ENCODE results near the gene TNS2.
"Not testable (repeated sequence)": the region's sequence is repeated elsewhere in the genome, so short reads cannot be mapped to it uniquely, and the experiment has no call there.

Gene TNS2

GRCh38 chr12:53025250-53025649, 24.6 kb upstream of the TNS2 start:
- Histone ChIP-seq H3K9me3 (ENCODE audit: control extremely low read depth in 1 of 5, control insufficient read depth in 4 of 5, insufficient read depth in 2 of 5, low read depth in 1 of 5, low read length in 4 of 5) (no peaks in the 10 kb centered on the region), H3K4me1 (ENCODE audit: control extremely low read depth in 1 of 4, control insufficient read depth in 4 of 4, insufficient read depth in 4 of 4, low read length in 3 of 4) (no peaks in the 10 kb centered on the region), H3K27me3 (replicated peaks in 2 of 5; ENCODE audit: control insufficient read depth in 4 of 5, insufficient read depth in 5 of 5, low read length in 4 of 5) (no peaks in the 10 kb centered on the region), H3K36me3 (ENCODE audit: control insufficient read depth in 4 of 4, insufficient read depth in 4 of 4, low read length in 3 of 4) (peaks cover 24 to 91% (median 68%) of the 10 kb centered on the region in 4 experiments), H3K27ac (ENCODE audit: insufficient read depth in 1 of 2, low read depth in 1 of 2, low read length in 2 of 2, poor library complexity in 1 of 2, severe bottlenecking in 2 of 2) (no peak overlapping the region), H3K4me3 (ENCODE audit: control insufficient read depth in 1 of 7, extremely low read depth in 1 of 7, insufficient read depth in 4 of 7, low read depth in 2 of 7, low read length in 6 of 7) (no peak overlapping the region)
- ChIA-PET CTCF (interaction anchor here (1.4 to 3.8 kb wide), 3 partner anchors 11 to 22 kb away, joined by 4 to 20 read pairs (median 7); no protein-coding TSS in a partner anchor), POLR2A (no interaction called here)
- no peak for DNase-seq
- 100% methylated on average over 1 of the region's 3 CpGs for WGBS (ENCODE audit: insufficient coverage)

- H3K36me3 ChIP-seq (ENCODE audit: control insufficient read depth in 4 of 4, insufficient read depth in 4 of 4, low read length in 3 of 4), result peaks cover 17 to 91% (median 66%) of the 10 kb centered on the region in 4 experiments
- CTCF ChIA-PET, result interaction anchor here (0.9 to 3.8 kb wide), 3 partner anchors 10 to 171 kb away, joined by 3 to 20 read pairs (median 3); no protein-coding TSS in a partner anchor
- DNase-seq; H3K4me3 ChIP-seq (ENCODE audit: control insufficient read depth in 1 of 7, extremely low read depth in 1 of 7, insufficient read depth in 4 of 7, low read depth in 2 of 7, low read length in 6 of 7); H3K27ac ChIP-seq (ENCODE audit: insufficient read depth in 1 of 2, low read depth in 1 of 2, low read length in 2 of 2, poor library complexity in 1 of 2, severe bottlenecking in 2 of 2); H3K4me1 ChIP-seq (ENCODE audit: control extremely low read depth in 1 of 4, control insufficient read depth in 4 of 4, insufficient read depth in 4 of 4, low read length in 3 of 4); H3K27me3 ChIP-seq (replicated peaks in 2 of 5; ENCODE audit: control insufficient read depth in 4 of 5, insufficient read depth in 5 of 5, low read length in 4 of 5); H3K9me3 ChIP-seq (ENCODE audit: control extremely low read depth in 1 of 5, control insufficient read depth in 4 of 5, insufficient read depth in 2 of 5, low read depth in 1 of 5, low read length in 4 of 5); POLR2A ChIA-PET: not testable (repeated sequence)
- WGBS (ENCODE audit: insufficient coverage), result 89% methylated on average over 9 of the region's 13 CpGs
Measured at GRCh38 chr12:53027014-53027413, 22.9 kb upstream of the TNS2 start.

- Histone ChIP-seq H3K27me3 (replicated peaks in 2 of 5; ENCODE audit: control insufficient read depth in 4 of 5, insufficient read depth in 5 of 5, low read length in 4 of 5) (no peaks in the 10 kb centered on the region), H3K4me3 (ENCODE audit: control insufficient read depth in 1 of 7, extremely low read depth in 1 of 7, insufficient read depth in 4 of 7, low read depth in 2 of 7, low read length in 6 of 7) (no peak overlapping the region), H3K4me1 (ENCODE audit: control extremely low read depth in 1 of 4, control insufficient read depth in 4 of 4, insufficient read depth in 4 of 4, low read length in 3 of 4) (peaks cover 0 to 7% (median 0%) of the 10 kb centered on the region in 4 experiments), H3K9me3 (ENCODE audit: control extremely low read depth in 1 of 5, control insufficient read depth in 4 of 5, insufficient read depth in 2 of 5, low read depth in 1 of 5, low read length in 4 of 5) (no peaks in the 10 kb centered on the region), H3K27ac (ENCODE audit: insufficient read depth in 1 of 2, low read depth in 1 of 2, low read length in 2 of 2, poor library complexity in 1 of 2, severe bottlenecking in 2 of 2) (no peak overlapping the region), H3K36me3 (ENCODE audit: control insufficient read depth in 4 of 4, insufficient read depth in 4 of 4, low read length in 3 of 4) (peaks cover 24 to 86% (median 60%) of the 10 kb centered on the region in 4 experiments)
- no CpG with 5 or more reads among the region's 3 CpGs for WGBS (ENCODE audit: insufficient coverage)
- no peak for DNase-seq
- POLR2A ChIA-PET, result no interaction called here
- CTCF ChIA-PET, result interaction anchor here (1.0 to 1.3 kb wide), 3 partner anchors 12 to 147 kb away, joined by 3 to 4 read pairs (median 3); no protein-coding TSS in a partner anchor
Measured at GRCh38 chr12:53031616-53032015, 18.2 kb upstream of the TNS2 start.

- WGBS (ENCODE audit: insufficient coverage), result 87% methylated on average over 8 of the region's 10 CpGs
- H3K4me3 ChIP-seq (ENCODE audit: control insufficient read depth in 1 of 7, extremely low read depth in 1 of 7, insufficient read depth in 4 of 7, low read depth in 2 of 7, low read length in 6 of 7), result not testable (repeated sequence)
Measured at GRCh38 chr12:53033832-53034231, 16.0 kb upstream of the TNS2 start.

GRCh38 chr12:53034459-53034858, 15.4 kb upstream of the TNS2 start:
- CTCF ChIA-PET, result interaction anchor here (0.6 to 5.3 kb wide), 6 partner anchors 10 to 31 kb away, joined by 3 to 33 read pairs (median 4); no protein-coding TSS in a partner anchor
- POLR2A ChIA-PET, result no interaction called here
- Histone ChIP-seq H3K4me3 (ENCODE audit: control insufficient read depth in 1 of 7, extremely low read depth in 1 of 7, insufficient read depth in 4 of 7, low read depth in 2 of 7, low read length in 6 of 7) (no peak overlapping the region), H3K36me3 (ENCODE audit: control insufficient read depth in 4 of 4, insufficient read depth in 4 of 4, low read length in 3 of 4) (peaks cover 31 to 82% (median 61%) of the 10 kb centered on the region in 4 experiments), H3K4me1 (ENCODE audit: control extremely low read depth in 1 of 4, control insufficient read depth in 4 of 4, insufficient read depth in 4 of 4, low read length in 3 of 4) (peaks cover 0 to 12% (median 4%) of the 10 kb centered on the region in 4 experiments), H3K9me3 (ENCODE audit: control extremely low read depth in 1 of 5, control insufficient read depth in 4 of 5, insufficient read depth in 2 of 5, low read depth in 1 of 5, low read length in 4 of 5) (no peaks in the 10 kb centered on the region), H3K27me3 (replicated peaks in 2 of 5; ENCODE audit: control insufficient read depth in 4 of 5, insufficient read depth in 5 of 5, low read length in 4 of 5) (no peaks in the 10 kb centered on the region), H3K27ac (ENCODE audit: insufficient read depth in 1 of 2, low read depth in 1 of 2, low read length in 2 of 2, poor library complexity in 1 of 2, severe bottlenecking in 2 of 2) (peak overlapping the region in 1 of 2 experiments; percentile 65)
- 49% methylated on average over 4 of the region's 8 CpGs for WGBS (ENCODE audit: insufficient coverage)
- no peak for DNase-seq

More at GRCh38 chr12:53033832-53034231, 16.0 kb upstream of the TNS2 start:
- DNase-seq; H3K27me3 ChIP-seq (replicated peaks in 2 of 5; ENCODE audit: control insufficient read depth in 4 of 5, insufficient read depth in 5 of 5, low read length in 4 of 5); H3K9me3 ChIP-seq (ENCODE audit: control extremely low read depth in 1 of 5, control insufficient read depth in 4 of 5, insufficient read depth in 2 of 5, low read depth in 1 of 5, low read length in 4 of 5); POLR2A ChIA-PET; H3K4me1 ChIP-seq (ENCODE audit: control extremely low read depth in 1 of 4, control insufficient read depth in 4 of 4, insufficient read depth in 4 of 4, low read length in 3 of 4): not testable (repeated sequence)
- CTCF ChIA-PET, result interaction anchor here (0.8 to 1.8 kb wide), 4 partner anchors 11 to 25 kb away, joined by 3 to 5 read pairs (median 4); no protein-coding TSS in a partner anchor
- H3K27ac ChIP-seq (ENCODE audit: insufficient read depth in 1 of 2, low read depth in 1 of 2, low read length in 2 of 2, poor library complexity in 1 of 2, severe bottlenecking in 2 of 2), result peak overlapping the region in 1 of 2 experiments; percentile 65
- peaks cover 25 to 83% (median 61%) of the 10 kb centered on the region in 4 experiments for H3K36me3 ChIP-seq (ENCODE audit: control insufficient read depth in 4 of 4, insufficient read depth in 4 of 4, low read length in 3 of 4)

- POLR2A ChIA-PET, result no interaction called here
- no peak for DNase-seq
- no peak overlapping the region for H3K27ac ChIP-seq (ENCODE audit: insufficient read depth in 1 of 2, low read depth in 1 of 2, low read length in 2 of 2, poor library complexity in 1 of 2, severe bottlenecking in 2 of 2)
- 100% methylated on average over 1 of the region's 3 CpGs for WGBS (ENCODE audit: insufficient coverage)
- peaks cover 0 to 12% (median 4%) of the 10 kb centered on the region in 4 experiments for H3K4me1 ChIP-seq (ENCODE audit: control extremely low read depth in 1 of 4, control insufficient read depth in 4 of 4, insufficient read depth in 4 of 4, low read length in 3 of 4)
- no peaks in the 10 kb centered on the region for H3K9me3 ChIP-seq (ENCODE audit: control extremely low read depth in 1 of 5, control insufficient read depth in 4 of 5, insufficient read depth in 2 of 5, low read depth in 1 of 5, low read length in 4 of 5)
- no peak overlapping the region for H3K4me3 ChIP-seq (ENCODE audit: control insufficient read depth in 1 of 7, extremely low read depth in 1 of 7, insufficient read depth in 4 of 7, low read depth in 2 of 7, low read length in 6 of 7)
- no peaks in the 10 kb centered on the region for H3K27me3 ChIP-seq (replicated peaks in 2 of 5; ENCODE audit: control insufficient read depth in 4 of 5, insufficient read depth in 5 of 5, low read length in 4 of 5)
- peaks cover 31 to 70% (median 52%) of the 10 kb centered on the region in 4 experiments for H3K36me3 ChIP-seq (ENCODE audit: control insufficient read depth in 4 of 4, insufficient read depth in 4 of 4, low read length in 3 of 4)
- CTCF ChIA-PET, result interaction anchor here (1.0 to 5.3 kb wide), 4 partner anchors 10 to 62 kb away, joined by 3 to 33 read pairs (median 12); no protein-coding TSS in a partner anchor
Measured at GRCh38 chr12:53036802-53037201, 13.1 kb upstream of the TNS2 start.

GRCh38 chr12:53039851-53040250, 10.0 kb upstream of the TNS2 start:
- peaks cover 25 to 51% (median 37%) of the 10 kb centered on the region in 4 experiments for H3K36me3 ChIP-seq (ENCODE audit: control insufficient read depth in 4 of 4, insufficient read depth in 4 of 4, low read length in 3 of 4)

More at GRCh38 chr12:53039851-53040250, 10.0 kb upstream of the TNS2 start:
- ChIA-PET CTCF (interaction anchor here (2.0 to 5.3 kb wide), 4 partner anchors 8 to 18 kb away, joined by 9 to 33 read pairs (median 15); no protein-coding TSS in a partner anchor), POLR2A (interaction anchor here (0.7 to 0.9 kb wide), 3 partner anchors 12 to 136 kb away, joined by 3 read pairs; no protein-coding TSS in a partner anchor)
- Histone ChIP-seq H3K4me1 (ENCODE audit: control extremely low read depth in 1 of 4, control insufficient read depth in 4 of 4, insufficient read depth in 4 of 4, low read length in 3 of 4) (peaks cover 0 to 9% (median 4%) of the 10 kb centered on the region in 4 experiments), H3K27ac (ENCODE audit: insufficient read depth in 1 of 2, low read depth in 1 of 2, low read length in 2 of 2, poor library complexity in 1 of 2, severe bottlenecking in 2 of 2) (no peak overlapping the region), H3K27me3 (replicated peaks in 2 of 5; ENCODE audit: control insufficient read depth in 4 of 5, insufficient read depth in 5 of 5, low read length in 4 of 5) (peaks cover 0 to 1% (median 0%) of the 10 kb centered on the region in 5 experiments), H3K4me3 (ENCODE audit: control insufficient read depth in 1 of 7, extremely low read depth in 1 of 7, insufficient read depth in 4 of 7, low read depth in 2 of 7, low read length in 6 of 7) (no peak overlapping the region), H3K9me3 (ENCODE audit: control extremely low read depth in 1 of 5, control insufficient read depth in 4 of 5, insufficient read depth in 2 of 5, low read depth in 1 of 5, low read length in 4 of 5) (no peaks in the 10 kb centered on the region)
- no peak for DNase-seq
- 100% methylated on average over 1 of the region's 4 CpGs for WGBS (ENCODE audit: insufficient coverage)
